ENCODE data around the gene DNAJB6.

DNA sequence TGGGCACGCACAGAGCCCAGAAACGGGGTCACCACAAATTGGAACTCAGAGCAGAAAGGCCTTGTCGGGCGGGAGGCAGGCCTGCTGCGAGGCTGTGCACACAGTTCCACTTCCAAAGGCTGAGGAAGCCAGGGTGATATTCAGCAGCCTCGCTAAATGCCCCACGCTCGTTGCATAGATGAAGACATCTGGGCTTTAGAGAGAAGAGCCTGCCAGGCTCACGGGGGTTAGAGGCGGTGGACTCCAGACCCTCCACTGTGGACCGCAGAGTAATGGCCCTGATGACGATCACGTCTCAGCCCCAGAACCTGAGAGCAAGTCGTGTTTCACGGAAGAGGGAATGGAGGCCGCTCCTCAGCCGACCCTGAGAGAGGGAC lies 104.2 kb downstream of the DNAJB6 start:
- TF ChIP-seq, protein P1, sequence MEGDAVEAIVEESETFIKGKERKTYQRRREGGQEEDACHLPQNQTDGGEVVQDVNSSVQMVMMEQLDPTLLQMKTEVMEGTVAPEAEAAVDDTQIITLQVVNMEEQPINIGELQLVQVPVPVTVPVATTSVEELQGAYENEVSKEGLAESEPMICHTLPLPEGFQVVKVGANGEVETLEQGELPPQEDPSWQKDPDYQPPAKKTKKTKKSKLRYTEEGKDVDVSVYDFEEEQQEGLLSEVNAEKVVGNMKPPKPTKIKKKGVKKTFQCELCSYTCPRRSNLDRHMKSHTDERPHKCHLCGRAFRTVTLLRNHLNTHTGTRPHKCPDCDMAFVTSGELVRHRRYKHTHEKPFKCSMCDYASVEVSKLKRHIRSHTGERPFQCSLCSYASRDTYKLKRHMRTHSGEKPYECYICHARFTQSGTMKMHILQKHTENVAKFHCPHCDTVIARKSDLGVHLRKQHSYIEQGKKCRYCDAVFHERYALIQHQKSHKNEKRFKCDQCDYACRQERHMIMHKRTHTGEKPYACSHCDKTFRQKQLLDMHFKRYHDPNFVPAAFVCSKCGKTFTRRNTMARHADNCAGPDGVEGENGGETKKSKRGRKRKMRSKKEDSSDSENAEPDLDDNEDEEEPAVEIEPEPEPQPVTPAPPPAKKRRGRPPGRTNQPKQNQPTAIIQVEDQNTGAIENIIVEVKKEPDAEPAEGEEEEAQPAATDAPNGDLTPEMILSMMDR (conservative IDR thresholded peaks at IDR 0.05) = no peak
- TF ChIP-seq ZFX (IDR thresholded peaks at IDR 0.05) = no peak

Measured in C4-2B (cell line).